Measurements from ENCODE around the gene C19orf25.
"Not testable (repeated sequence)": the region's sequence is repeated elsewhere in the genome, so short reads cannot be mapped to it uniquely, and the experiment has no call there.

The C19orf25 gene

DNA sequence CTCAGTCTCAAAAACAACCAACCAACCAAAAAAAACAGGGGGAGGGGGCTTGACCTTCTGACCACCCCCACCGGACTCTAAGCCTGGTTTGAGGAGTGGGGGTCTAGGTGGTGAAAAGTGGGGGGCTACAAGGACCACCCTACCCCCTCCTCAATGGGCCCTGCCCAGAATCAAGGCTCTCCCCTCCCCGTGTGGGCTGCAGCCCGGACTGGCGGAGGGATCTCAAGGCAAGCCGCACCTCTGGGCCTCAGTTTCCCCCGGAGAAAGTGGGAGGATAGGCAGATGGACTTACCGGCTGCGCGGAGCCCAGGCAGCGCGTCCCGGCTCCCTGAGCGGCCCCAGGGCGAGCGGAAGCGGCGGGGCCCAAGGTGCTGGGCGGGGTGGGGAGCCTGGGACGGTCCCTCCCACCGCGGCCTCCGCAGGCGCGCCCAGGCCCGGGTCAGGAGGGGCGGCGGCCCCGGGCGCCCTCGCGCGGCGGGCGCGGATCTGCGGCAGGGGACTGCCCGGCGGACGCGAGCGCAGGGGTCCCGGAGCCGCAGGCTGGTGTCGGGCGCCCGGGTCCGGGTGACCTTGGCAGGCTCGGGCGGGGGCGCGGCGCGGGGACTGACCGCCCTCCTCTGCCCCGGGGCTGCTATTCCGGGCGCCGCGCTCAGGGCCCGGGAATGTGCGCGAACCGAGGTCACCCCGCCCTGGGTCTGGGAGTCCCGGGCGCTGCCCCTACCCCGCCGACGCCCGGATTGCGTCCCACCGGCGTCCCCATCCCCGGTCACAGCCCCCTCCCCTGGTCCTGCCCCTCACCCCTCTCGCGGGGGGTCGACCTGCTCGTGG lies 33.9 kb upstream of the C19orf25 start, which contains the start of gene ADAMTSL5:
Gene ADAMTSL5 (minus strand): TSS at position 349 of the 828 bp plus-strand sequence. CDS start 2,076 bp downstream, outside the sequence.
- DNase-seq (ENCODE audit: low read depth in 2 of 3, low spot score in 2 of 3), result peak in 2 of 3 experiments; percentile 48 to 57

- no peak for DNase-seq (ENCODE audit: low read depth in 2 of 3, low spot score in 2 of 3)
Observed at GRCh38 chr19:1511318-1512317, 32.6 kb upstream of the C19orf25 start.

- DNase-seq (ENCODE audit: low read depth in 2 of 3, low spot score in 2 of 3), result no peak
Observed at GRCh38 chr19:1510807-1511206, 31.8 kb upstream of the C19orf25 start.

GRCh38 chr19:1510442-1510806 lies 31.4 kb upstream of the C19orf25 start:
- DNase-seq (ENCODE audit: low read depth in 2 of 3, low spot score in 2 of 3), result no peak

- DNase-seq (ENCODE audit: low read depth in 2 of 3, low spot score in 2 of 3), result no peak
Observed at GRCh38 chr19:1509602-1510441, 30.8 kb upstream of the C19orf25 start.

DNA sequence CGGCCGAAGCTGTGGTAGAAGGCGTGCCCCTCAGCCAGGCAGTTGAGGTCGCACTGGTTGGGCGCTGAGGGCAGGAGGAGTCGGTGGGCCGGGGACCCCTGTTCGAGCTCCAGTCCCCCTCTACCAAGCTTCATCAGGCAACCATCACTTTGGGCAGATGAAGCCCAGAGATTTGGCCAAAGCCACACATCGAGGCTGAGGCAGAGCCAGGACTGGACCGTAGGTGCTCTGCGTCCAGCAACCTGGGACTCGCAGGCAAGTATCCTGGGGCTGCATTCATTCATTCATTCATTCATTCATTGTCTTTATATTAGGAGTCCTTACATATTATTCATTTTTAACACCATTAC lies 29.5 kb upstream of the C19orf25 start:
- no peak for DNase-seq (ENCODE audit: low read depth in 2 of 3, low spot score in 2 of 3)

- DNase-seq (ENCODE audit: low read depth in 2 of 3, low spot score in 2 of 3), result peak; percentile 64 to 74 (median 66)
Observed at GRCh38 chr19:1507763-1508506, 28.9 kb upstream of the C19orf25 start.

GRCh38 chr19:1507192-1507660 lies 28.2 kb upstream of the C19orf25 start:
- no peak for DNase-seq (ENCODE audit: low read depth in 2 of 3, low spot score in 2 of 3)

DNA sequence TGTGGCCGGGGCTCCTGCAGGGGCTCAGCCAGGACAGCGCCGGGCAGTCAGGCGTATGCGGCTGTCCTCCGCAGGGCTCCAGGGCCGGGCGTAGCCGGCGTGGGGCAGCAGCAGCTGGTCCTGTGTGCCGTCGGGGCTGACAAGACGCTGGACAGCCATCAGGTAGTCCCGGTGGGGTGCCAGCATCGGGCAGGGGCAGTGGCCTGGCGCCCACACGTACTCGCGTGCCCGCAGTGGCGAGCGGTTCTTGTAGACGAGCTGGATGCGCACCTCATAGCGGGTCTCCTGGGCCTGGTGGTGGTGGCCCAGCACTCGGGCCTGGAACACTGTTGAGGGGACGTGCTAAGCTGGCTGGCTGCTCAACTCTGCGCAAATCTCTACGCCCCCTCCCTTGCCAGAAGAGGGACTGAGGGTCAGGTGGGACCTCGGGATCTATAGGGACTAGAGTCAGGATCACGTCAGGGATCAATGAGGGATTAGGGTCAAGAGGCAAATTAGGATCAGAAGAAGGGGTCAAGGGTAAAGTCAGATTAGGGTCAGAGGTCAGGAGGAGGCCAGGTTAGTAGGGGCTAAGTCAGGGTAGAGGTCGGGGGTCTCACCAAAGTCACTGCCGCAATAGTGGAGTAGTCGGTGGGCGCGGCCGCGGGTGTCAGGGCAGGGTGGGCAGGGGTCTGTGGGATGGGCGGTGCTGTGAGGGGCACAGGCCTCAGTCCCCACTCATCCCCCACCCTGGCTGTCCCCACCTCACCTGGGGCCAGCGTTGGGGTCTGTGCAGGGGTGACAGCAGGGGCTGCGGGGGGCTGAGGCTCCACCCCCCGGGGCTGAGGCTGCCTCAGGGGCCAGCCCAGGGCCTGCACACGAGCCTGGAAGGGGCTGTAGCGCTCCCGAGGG lies 27.2 kb upstream of the C19orf25 start:
- no peak for DNase-seq (ENCODE audit: low read depth in 2 of 3, low spot score in 2 of 3)

DNA sequence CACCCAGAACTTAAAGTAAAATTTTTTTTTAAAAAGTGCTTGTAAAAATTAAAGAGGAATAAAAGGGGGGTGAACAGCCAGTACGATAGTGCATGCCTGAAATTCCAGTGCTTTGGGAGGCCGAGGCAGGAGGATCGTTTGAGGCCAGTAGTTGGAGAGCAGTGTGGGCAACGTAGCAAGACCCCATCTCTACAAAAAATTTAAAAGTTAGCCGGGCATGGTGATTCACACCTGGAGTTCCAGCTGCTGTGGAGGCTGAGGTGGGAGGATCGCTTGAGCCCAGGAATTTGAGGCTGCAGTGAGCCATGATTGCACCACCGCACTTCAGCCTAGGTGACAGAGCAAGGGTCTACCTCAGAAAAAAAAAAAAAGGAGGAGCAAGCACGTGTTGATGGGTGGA lies 26.0 kb upstream of the C19orf25 start:
- no peak for DNase-seq (ENCODE audit: low read depth in 2 of 3, low spot score in 2 of 3)

GRCh38 chr19:1503925-1504773 lies 25.1 kb upstream of the C19orf25 start:
- DNase-seq (ENCODE audit: low read depth in 2 of 3, low spot score in 2 of 3), result no peak

- DNase-seq (ENCODE audit: low read depth in 2 of 3, low spot score in 2 of 3), result peak in 2 of 3 experiments; percentile 39 to 69
Observed at GRCh38 chr19:1503089-1503924, 24.3 kb upstream of the C19orf25 start.

DNA sequence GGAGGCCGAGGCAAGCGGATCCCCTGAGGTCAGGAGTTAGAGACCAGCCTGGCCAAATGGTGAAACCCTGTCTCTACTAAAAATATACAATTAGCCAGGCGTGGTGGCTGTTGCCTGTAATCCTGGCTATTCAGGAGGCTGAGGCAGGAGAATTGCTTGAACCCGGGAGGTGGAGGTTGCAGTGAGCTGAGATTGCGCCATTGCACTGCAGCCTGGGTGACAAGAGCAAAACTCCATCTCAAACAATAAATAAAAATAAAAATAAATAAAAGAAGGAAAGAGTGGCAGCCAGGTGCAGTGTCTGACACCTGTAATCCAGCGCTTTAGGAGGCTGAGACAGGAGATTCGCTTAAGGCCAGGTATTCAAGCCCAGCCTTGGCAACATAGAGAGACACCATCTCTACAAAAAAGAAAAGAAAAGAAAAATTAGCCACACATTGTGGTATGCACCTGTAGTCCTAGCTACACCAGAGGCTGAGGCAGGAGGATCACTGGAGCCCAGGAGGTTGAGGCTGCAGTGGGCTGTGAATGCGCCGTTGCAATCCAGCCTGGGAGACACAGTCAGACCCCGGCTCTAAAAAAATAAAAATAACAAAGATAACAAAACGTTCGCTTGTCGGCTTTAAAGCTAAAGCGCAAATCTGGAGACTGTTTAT lies 23.5 kb upstream of the C19orf25 start:
- no peak for DNase-seq (ENCODE audit: low read depth in 2 of 3, low spot score in 2 of 3)

- no peak for DNase-seq (ENCODE audit: low read depth in 2 of 3, low spot score in 2 of 3)
Observed at GRCh38 chr19:1501200-1501595, 22.2 kb upstream of the C19orf25 start.

- DNase-seq (ENCODE audit: low read depth in 2 of 3, low spot score in 2 of 3), result not testable (repeated sequence)
Observed at GRCh38 chr19:1499231-1499630, 20.2 kb upstream of the C19orf25 start.

- no peak for DNase-seq (ENCODE audit: low read depth in 2 of 3, low spot score in 2 of 3)
Observed at GRCh38 chr19:1497578-1498235, 18.7 kb upstream of the C19orf25 start.
